ENCODE data around the gene PAPOLB. TPM values are rescaled to one million over a fixed set of nuclear protein-coding genes. Genes with fewer than 3 reads are reported as not detected.

The PAPOLB gene
- total RNA-seq, 2 donors from 2014 or later: 0.19 to 0.24 TPM

- intact Hi-C loops (cut with DNase I): no loop called here
- DNase-seq (ENCODE audit: low spot score): peak; percentile 76
Observed at GRCh38 chr7:4833691-4834600, 27.9 kb downstream of the PAPOLB start.

DNA sequence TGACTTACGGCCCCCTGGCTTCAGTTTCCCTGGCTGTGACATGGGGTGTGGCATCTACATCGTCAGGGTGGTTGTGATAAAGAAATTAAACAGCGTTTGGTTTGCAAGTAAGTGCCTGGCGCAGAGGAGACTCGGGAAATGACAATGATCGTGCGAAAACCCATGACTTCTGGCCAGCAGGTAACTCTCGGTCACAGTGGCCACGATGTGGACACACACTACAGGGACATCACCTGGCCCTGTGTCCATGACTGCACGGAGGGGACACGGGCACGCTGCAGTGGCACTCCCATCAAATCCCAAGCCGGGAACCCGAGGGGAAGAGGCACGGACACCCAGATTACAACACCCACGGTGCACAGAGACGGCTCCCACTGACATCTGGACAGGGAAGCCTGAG lies 28.7 kb downstream of the PAPOLB start:
- intact Hi-C loops (cut with DNase I): no loop called here
- DNase-seq (ENCODE audit: low spot score): peak; percentile 65

- intact Hi-C loops (cut with DNase I): no loop called here
- DNase-seq (ENCODE audit: low spot score): peak; percentile 20
Observed at GRCh38 chr7:4832711-4833110, 29.1 kb downstream of the PAPOLB start.

- DNase-seq (ENCODE audit: low spot score): peak; percentile 40
- intact Hi-C loops (cut with DNase I): no loop called here
Observed at GRCh38 chr7:4831723-4832495, 29.9 kb downstream of the PAPOLB start.

DNA sequence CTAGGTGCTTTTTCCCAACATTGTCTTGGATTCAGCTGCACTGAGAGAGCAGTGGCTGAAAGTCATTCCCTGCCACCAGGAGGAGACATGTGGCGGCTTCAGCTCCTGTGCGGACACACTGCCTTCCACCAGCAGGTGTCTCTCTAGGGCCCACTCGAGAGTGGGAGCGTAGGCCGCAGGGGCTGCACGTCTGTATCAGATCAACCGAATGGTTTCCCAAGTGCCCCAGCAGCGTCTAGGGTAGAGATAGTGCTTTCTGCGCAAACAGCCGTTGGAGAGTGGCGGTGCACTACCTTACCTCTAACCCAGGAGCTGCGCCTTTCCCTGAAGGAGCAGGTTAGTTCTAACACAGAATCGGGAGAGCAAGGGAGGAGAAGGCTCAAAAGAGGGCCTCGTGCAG lies 31.7 kb downstream of the PAPOLB start:
- peak; percentile 85 for DNase-seq (ENCODE audit: low spot score)
- intact Hi-C loops (cut with DNase I): no loop called here

DNA sequence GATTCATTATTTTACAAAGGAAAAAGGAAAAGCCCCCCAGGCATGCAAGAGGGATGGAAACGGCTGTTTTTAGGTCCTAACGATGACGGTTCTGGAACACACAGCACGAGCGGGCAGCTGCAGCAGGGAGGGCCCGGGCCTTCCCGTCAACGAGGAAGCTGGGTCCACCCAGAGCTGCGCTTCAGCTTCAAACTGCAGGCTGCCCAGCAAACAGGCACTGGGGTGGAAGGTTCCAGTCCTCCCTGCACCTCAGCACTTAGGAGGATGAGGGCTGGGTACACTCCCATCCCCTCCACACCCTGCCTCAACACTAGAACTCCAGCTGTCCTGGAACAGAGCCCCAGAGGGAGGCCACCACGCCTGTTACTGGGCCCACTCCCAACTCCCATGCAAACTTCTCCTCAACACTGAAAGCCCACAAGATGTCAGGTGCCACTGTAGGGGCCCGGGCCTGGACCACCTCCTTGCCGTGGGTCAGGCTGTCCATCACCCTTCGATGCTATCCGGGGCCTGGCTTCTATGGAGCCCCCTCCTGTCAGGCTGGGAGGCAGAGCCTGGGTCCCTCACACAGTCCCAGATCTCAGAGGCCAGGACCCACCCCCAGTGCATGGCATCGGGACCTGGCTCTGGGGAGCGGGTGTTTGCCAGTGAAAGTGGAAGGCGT lies 33.0 kb downstream of the PAPOLB start:
- intact Hi-C loops (cut with DNase I): no loop called here
- peak; percentile 67 for DNase-seq (ENCODE audit: low spot score)

- DNase-seq (ENCODE audit: low spot score): peak; percentile 53
- intact Hi-C loops (cut with DNase I): no loop called here
Observed at GRCh38 chr7:4825081-4825480, 36.7 kb downstream of the PAPOLB start.

DNA sequence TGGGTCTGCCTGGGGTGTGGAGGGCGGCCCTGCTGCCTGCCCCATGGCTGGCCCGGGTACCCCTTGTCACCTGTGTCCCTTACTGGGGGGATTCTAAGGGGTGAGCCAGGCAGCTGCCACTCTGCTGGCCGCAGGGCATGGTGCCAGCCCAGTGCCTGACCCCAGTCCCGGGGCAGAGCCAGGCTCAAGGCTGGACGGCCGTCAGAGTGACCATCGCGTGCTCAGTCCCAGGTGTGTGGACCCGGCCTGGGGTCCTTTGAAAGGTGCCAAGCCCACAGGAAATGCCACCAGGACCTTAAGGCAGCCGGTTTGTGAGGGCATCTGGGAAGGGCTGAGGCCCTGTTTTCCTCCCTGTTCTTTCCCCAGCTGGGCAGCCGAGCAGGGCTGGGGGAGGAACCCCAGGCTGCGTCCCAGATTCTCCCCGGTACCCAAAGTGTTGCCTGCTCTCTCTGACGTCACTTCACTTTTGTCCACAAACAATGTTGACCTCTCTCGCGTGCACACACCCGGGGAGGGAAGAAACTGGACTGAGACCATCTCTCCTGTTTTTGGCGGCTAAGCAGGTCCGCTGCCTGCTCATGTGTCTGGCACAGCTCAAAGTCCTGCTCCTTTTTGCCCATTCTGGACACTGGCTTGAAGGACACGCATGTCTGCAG lies 37.6 kb downstream of the PAPOLB start:
- no peak for DNase-seq (ENCODE audit: low spot score)
- intact Hi-C loops (cut with DNase I): no loop called here

DNA sequence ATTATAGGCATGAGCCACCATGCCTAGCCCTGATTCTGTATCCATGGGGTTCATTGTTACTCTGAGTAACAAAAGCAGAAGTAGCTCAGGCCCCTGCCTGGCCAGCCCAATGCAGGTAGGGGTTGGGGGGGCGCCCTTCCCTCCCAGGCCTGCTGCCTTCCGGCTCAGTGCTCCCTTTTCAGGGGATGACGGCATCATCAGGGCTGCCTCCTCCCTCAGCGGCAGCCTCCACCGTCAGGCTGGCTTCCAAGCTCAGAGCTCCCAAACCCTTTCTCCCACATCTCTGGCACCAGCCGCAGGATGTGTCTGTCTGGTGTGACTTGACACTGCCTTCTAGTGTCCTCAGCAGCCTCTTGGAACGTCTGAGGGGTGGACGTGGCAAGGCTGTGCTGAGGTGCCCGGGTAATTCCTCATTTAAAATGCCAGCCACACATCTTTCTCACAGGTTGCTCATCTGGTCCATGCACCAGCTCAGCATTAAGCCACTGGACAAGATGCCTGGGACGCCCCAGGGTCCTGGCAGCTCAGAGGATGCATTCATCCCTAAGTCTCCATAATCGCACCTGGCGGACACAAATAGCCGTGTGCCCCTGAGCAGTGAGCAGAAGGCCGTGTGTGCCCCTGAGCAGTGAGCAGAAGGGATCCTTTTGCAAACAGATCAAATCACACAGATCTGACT lies 38.2 kb downstream of the PAPOLB start:
- no peak for DNase-seq (ENCODE audit: low spot score)
- intact Hi-C loops (cut with DNase I): no loop called here

DNA sequence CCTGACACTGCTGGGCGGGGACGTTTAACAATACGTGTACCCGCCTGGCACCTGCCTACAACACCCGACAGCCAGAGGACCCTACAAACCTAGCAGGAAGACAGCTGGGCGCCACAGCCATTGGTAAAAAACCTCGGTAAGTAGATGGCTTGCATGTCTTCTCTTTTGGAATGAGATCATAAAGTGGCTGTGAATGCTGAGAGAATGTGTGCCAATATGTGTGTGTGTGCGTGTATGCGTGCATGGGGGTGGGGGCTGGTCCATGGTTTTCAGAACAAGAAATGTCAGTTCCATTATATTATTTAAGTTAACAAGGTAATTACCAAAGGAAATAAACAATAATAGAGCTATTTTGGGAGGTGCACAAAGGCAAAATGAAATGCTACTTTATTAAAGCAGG lies 39.2 kb downstream of the PAPOLB start:
- no peak for DNase-seq (ENCODE audit: low spot score)
- intact Hi-C loops (cut with DNase I): no loop called here

GRCh38 chr7:4820967-4821471 lies 40.8 kb downstream of the PAPOLB start:
- intact Hi-C loops (cut with DNase I): no loop called here

DNA sequence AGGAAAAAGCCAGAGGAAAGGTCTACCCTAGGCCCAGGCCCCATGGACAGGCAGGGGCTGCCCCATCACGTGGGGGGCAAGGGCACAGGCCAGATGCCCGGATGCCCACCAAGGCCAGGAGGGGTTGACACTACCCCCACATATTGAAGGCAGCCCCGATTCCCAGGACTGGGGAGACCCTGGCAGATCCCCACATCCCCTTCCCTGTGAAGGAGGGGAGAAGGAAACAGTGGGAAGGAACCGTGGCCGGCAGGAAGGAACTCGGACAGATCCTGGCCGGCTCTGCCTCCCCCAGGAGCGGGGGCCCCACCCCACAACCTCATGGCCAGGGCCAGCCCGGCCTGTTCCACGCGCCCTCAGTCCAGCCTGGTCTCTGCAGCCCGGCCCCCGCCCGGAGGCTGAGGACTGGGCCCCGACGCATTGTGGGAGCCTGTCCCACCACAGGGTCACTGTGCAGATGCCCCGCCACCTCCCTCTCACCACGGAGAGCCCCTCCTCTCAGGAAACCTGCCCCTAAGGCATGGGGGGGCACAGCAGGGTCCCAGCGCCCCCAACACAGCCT lies 41.3 kb downstream of the PAPOLB start:
- intact Hi-C loops (cut with DNase I): no loop called here
- no peak for DNase-seq (ENCODE audit: low spot score)

More at GRCh38 chr7:4820967-4821471, 40.8 kb downstream of the PAPOLB start:
- DNase-seq (ENCODE audit: low spot score): no peak

- DNase-seq (ENCODE audit: low spot score): no peak
- intact Hi-C loops (cut with DNase I): no loop called here
Observed at GRCh38 chr7:4819560-4820404, 42.0 kb downstream of the PAPOLB start.

- intact Hi-C loops (cut with DNase I): no loop called here
- DNase-seq (ENCODE audit: low spot score): peak; percentile 79
Observed at GRCh38 chr7:4818000-4818794, 43.6 kb downstream of the PAPOLB start.

DNA sequence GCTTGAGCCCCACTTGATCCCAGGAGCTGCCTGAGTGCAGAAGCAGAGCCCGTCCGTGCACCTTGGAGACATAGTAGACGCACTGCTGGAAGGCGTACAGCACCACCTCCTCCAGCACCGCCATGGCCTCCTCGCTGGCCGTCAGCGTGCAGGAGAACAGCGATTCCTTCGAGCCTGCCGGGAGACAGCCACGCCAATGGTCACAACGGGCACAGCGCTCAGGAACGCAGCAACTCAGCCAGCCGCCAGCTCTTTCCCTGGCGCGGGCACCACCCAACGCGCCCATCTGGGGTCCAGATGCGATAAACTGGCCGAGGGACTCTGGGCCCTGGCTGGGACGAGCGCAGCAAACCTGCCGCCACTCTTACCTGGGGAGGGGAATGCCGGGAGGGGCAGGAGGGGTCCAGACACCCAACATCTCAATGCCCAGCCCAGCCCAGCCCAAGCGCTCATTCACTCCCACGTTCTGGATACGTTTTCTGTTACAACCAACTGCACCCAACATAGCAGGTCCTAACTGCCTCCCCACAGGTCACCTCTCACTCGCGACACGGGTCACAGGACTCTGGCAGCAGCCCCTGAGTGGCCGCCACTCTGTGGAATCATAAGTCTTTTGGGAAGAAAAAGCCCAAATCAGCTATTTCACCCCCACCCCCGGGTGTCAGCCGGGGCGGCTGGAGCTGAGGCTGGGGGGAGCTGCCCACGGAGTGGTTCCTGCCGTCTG lies 44.5 kb downstream of the PAPOLB start:
- intact Hi-C loops (cut with DNase I): no loop called here
- DNase-seq (ENCODE audit: low spot score): no peak

DNA sequence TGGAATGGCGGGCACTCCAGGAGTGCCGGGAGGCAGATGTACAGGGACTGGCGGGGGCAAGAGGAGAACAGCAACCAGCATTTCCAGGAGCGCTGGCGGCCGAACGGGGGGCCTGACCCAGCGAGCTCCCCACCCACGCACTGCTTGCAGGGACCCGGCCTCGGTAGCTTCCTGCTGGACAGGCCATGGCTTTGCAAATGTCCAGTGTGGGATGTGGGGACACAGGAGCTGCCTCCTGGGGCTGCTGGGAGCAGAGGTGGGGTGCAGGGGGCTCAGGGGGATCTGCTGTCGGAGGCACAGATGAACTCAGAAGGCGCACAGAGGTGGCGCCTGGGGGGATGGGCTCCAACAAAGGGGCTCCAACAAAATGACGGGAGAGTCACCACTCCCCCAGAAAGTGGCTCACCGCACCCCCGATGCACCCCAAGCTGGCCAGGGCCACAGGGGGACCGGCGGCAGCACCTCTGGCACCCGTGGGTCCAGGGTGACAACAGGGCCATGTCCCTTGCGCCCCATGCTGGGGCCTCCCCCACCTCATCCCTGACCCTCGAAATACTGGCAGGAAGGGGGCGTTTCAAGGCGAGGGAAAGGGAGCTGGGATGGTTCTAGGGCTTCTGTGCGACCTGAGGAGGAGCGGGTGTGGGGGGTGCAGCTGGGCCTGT lies 45.3 kb downstream of the PAPOLB start:
- no peak for DNase-seq (ENCODE audit: low spot score)
- intact Hi-C loops (cut with DNase I): no loop called here
